Heart right ventricle (tissue), 16 donors: ENCODE data around the gene SRPK1. TPM values are rescaled to one million over a fixed set of nuclear protein-coding genes. Genes with fewer than 3 reads are reported as not detected.
"Not testable (repeated sequence)": the region's sequence is repeated elsewhere in the genome, so short reads cannot be mapped to it uniquely, and the experiment has no call there.

Experiments used
- ATAC-seq, 8 donors: fragments of 200-7000 bp; cut with Tn5 transposase; one replicate each; pipeline ENCODE4 v1.9.1; 2020; ENCODE audit warnings: mild to moderate bottlenecking in 8 of 8, moderate library complexity in 8 of 8, moderate number of reproducible peaks in 1 of 8
- DNase-seq, 2 donors: peaks; one replicate each; pipeline ENCODE4 v3.0.0-alpha.2; 2020
- H3K27ac ChIP-seq, 10 donors: fragments of 200-600 bp; sonication (generic) in 2 of 10; one replicate each; pipeline versions ENCODE4 v1.5.0 to v1.8.0; 2020 to 2022; ENCODE audit warnings: mild to moderate bottlenecking in 3 of 10
- H3K27me3 ChIP-seq, 7 donors: fragments of 200-600 bp; one replicate each; pipeline ENCODE4 v1.8.0; 2021 to 2022; ENCODE audit warnings: mild to moderate bottlenecking in 2 of 7
- H3K36me3 ChIP-seq, 9 donors: fragments of 200-600 bp; sonication (generic) in 1 of 9; one replicate each; pipeline versions ENCODE4 v1.5.0 to v1.8.0; 2020 to 2022; ENCODE audit warnings: mild to moderate bottlenecking in 2 of 9
- H3K4me1 ChIP-seq, 9 donors: fragments of 200-600 bp; sonication (generic) in 1 of 9; one replicate each; pipeline versions ENCODE4 v1.5.0 to v1.8.0; 2020 to 2022; ENCODE audit warnings: mild to moderate bottlenecking in 4 of 9
- H3K4me3 ChIP-seq, 10 donors: fragments of 200-600 bp; sonication (generic) in 2 of 10; one replicate each; pipeline versions ENCODE4 v1.5.0 to v1.8.0; 2020 to 2022; ENCODE audit warnings: mild to moderate bottlenecking in 7 of 10, moderate library complexity in 2 of 10
- H3K9me3 ChIP-seq, 11 donors: fragments of 200-600 bp in 10 of 11; sonication (generic) in 2 of 11; one replicate each; pipeline versions ENCODE4 v1.5.0 to v1.8.0; 2013 to 2022; ENCODE audit warnings: mild to moderate bottlenecking in 2 of 11, control low read depth in 1 of 11, moderate library complexity in 1 of 11
- CTCF ChIP-seq, 9 donors: fragments of 200-600 bp; sonication (generic) in 2 of 9; IDR thresholded peaks; one replicate each; pipeline versions ENCODE4 v1.5.0 to v1.8.0; 2021 to 2022; ENCODE audit warnings: antibody characterized with exemption in 9 of 9, mild to moderate bottlenecking in 5 of 9, moderate library complexity in 1 of 9
- WGBS, 2 donors: extraction: QIAGEN DNeasy Blood & Tissue Kit; methylation state at CpG; one replicate each; pipeline ENCODE4 v1.1.7; 2013; ENCODE audit warnings: inconsistent platforms in 1 of 2; 5-methylcytosine and 5-hydroxymethylcytosine counted together
- intact Hi-C, 10 donors: fragments of 100-400 bp; cut with DNase I; formaldehyde crosslinking; loops; one replicate each; pipeline versions ENCODE4 v1.11.1 to v1.14.2; 2022
- polyA plus RNA-seq, 2 donors: library from polyadenylated mRNA; stranded (reverse); fragments of 200-250 nt; gene quantifications; one replicate each; pipeline ENCODE4 v1.2.3, GENCODE V29; 2013
- total RNA-seq, 10 donors: library from RNA; stranded (reverse); fragmentation: NEBNext Ultra II Directional in 3 of 10; extraction: Animal tissue kit (Norgen Biotek cat#: 25700) in 3 of 10; gene quantifications; one replicate each; pipeline versions ENCODE4 v1.2.1 to v1.2.4, GENCODE V29; 2021 to 2023
- donor health status: Arrhythmogenic right ventricular cardiomyopathy.
- donor health status: ischemic (EF 13 %, LVEDD 7.1; RV severe dilation, severe dysfunction).
- donor health status: healthy with polysubstance abuse.
- donor health status: DM: no; HTN: yes; CAD: no.
- donor health status: DM: no; HTN: no; CAD: no.
- donor health status: ischemic (EF 25% LVEDD 6.9; RV normal size, moderate dysfunction).
- donor health status: ischemic (EF 25% LVEDD 5.7; RV mildly dilated, moderate dysfunction).
- donor health status: healthy.
- donor health status: DM: yes; HTN: yes; CAD: no.
- donor health status: Ischemic cardiomyopathy.
- donor health status: ischemic (EF 35%, LVEDD 5.7; RV mildly dilated, moderate dysfunction).
- donor health status: nonischemic (EF 11% LVEDD 7.7; RV severe dilation, severe dysfunction).
- donor health status: DM: yes; HTN: yes; CAD: no.
- donor health status: PGD.
- donor health status: ischemic (EF 29% LVEDD 5.4; RV normal size, mild dysfunction).
- donor health status: nonischemic (EF 23%, LVEDD 6.1; RV moderate dilation, normal function).

The SRPK1 gene
- total and polyA plus RNA-seq, 12 donors = 6.0 to 25.6 (median 17.4) TPM

- Histone ChIP-seq H3K27me3 (no peaks in the 10 kb centered on the region), H3K27ac (no peak overlapping the region), H3K36me3 (no peaks in the 10 kb centered on the region), H3K9me3 (no peaks in the 10 kb centered on the region), H3K4me3 (no peak overlapping the region), H3K4me1 (no peaks in the 10 kb centered on the region)
- intact Hi-C loops = no loop called here
- ATAC-seq = no peak
- TF ChIP-seq CTCF (IDR thresholded peaks at IDR 0.05) = no peak
- DNase-seq = no peak
- 63 to 77% methylated on average over 1 of the region's 1 CpG for WGBS, 2 donors
These were observed 24.7 kb upstream of the SRPK1 start for GRCh38 chr6:35945650-35946025.

- no peak for TF ChIP-seq CTCF (IDR thresholded peaks at IDR 0.05)
- WGBS, 2 donors = 73 to 79% methylated on average over 1 of the region's 1 CpG
- H3K27ac ChIP-seq = no peak overlapping the region
- ATAC-seq (no peak), DNase-seq (no peak)
- no peaks in the 10 kb centered on the region for H3K4me1 ChIP-seq
- intact Hi-C loops = no loop called here
- H3K4me3 ChIP-seq = no peak overlapping the region
- H3K27me3 ChIP-seq = no peaks in the 10 kb centered on the region
- H3K9me3 ChIP-seq = no peaks in the 10 kb centered on the region
- no peaks in the 10 kb centered on the region for H3K36me3 ChIP-seq
These were observed 22.5 kb upstream of the SRPK1 start for GRCh38 chr6:35943390-35943789.

- no peak for ATAC-seq
- Histone ChIP-seq H3K36me3 (no peaks in the 10 kb centered on the region), H3K27ac (no peak overlapping the region), H3K27me3 (no peaks in the 10 kb centered on the region), H3K4me1 (no peaks in the 10 kb centered on the region), H3K4me3 (no peak overlapping the region), H3K9me3 (no peaks in the 10 kb centered on the region)
- DNase-seq = no peak
- intact Hi-C loops = no loop called here
- TF ChIP-seq CTCF (IDR thresholded peaks at IDR 0.05) = no peak
These were observed 21.5 kb upstream of the SRPK1 start for GRCh38 chr6:35942355-35942754.

GRCh38 chr6:35941170-35941569 is 20.3 kb upstream of the SRPK1 start:
- WGBS, 2 donors = 82 to 91% methylated on average over 7 of the region's 7 CpGs
- H3K9me3 ChIP-seq, intact Hi-C loops, H3K4me3 ChIP-seq, H3K27me3 ChIP-seq, H3K36me3 ChIP-seq, DNase-seq, H3K4me1 ChIP-seq, H3K27ac ChIP-seq, ATAC-seq: not testable (repeated sequence)

- 89 to 96% methylated on average over 2 of the region's 2 CpGs for WGBS, 2 donors
- DNase-seq, H3K36me3 ChIP-seq, H3K9me3 ChIP-seq, H3K4me3 ChIP-seq, ATAC-seq, H3K27me3 ChIP-seq, H3K4me1 ChIP-seq, H3K27ac ChIP-seq, intact Hi-C loops: not testable (repeated sequence)
These were observed 19.1 kb upstream of the SRPK1 start for GRCh38 chr6:35940014-35940413.

GRCh38 chr6:35939259-35939658 is 18.4 kb upstream of the SRPK1 start:
- H3K27ac ChIP-seq, H3K4me3 ChIP-seq, DNase-seq, ATAC-seq, H3K4me1 ChIP-seq, H3K36me3 ChIP-seq, H3K27me3 ChIP-seq, H3K9me3 ChIP-seq, intact Hi-C loops: not testable (repeated sequence)
- WGBS, 2 donors = 84 to 86% methylated on average over 5 of the region's 5 CpGs
